Chondrocyte (in vitro differentiated cells): Measurements from ENCODE around the gene NMNAT2. TPM values are rescaled to one million over a fixed set of nuclear protein-coding genes. Genes with fewer than 3 reads are reported as not detected.

Experiments
- DNase-seq: peaks from one replicate; pipeline ENCODE4 v3.0.0; 2021; ENCODE audit warnings: mixed read lengths, low spot score
- H3K27ac Mint-ChIP-seq: one replicate; pipeline ENCODE4 v1.8.0; 2021; ENCODE audit warnings: mild to moderate bottlenecking, moderate library complexity, mixed read lengths; ENCODE audit not compliant: unreplicated experiment
- H3K27me3 Mint-ChIP-seq: 2 replicates; pipeline ENCODE4 v1.8.0; 2021; ENCODE audit warnings: low read depth, mixed read lengths
- H3K36me3 Mint-ChIP-seq: 2 replicates; pipeline ENCODE4 v1.8.0; 2021; ENCODE audit warnings: low read depth, mixed read lengths
- H3K4me1 Mint-ChIP-seq: 2 replicates; pipeline ENCODE4 v1.8.0; 2021; ENCODE audit warnings: low read depth, mild to moderate bottlenecking, mixed read lengths
- H3K4me3 Mint-ChIP-seq: one replicate; pipeline ENCODE4 v1.8.0; 2021; ENCODE audit warnings: mild to moderate bottlenecking, moderate library complexity, mixed read lengths; ENCODE audit not compliant: unreplicated experiment
- H3K9me3 Mint-ChIP-seq: 2 replicates; pipeline ENCODE4 v1.8.0; 2021; ENCODE audit warnings: low read depth, mixed read lengths
- CTCF ChIP-seq: fragments of 200-600 bp; sonication (generic); IDR thresholded peaks from 2 replicates; pipeline ENCODE4 v1.5.0; 2021; ENCODE audit warnings: antibody characterized with exemption, mild to moderate bottlenecking, moderate library complexity
- total RNA-seq: library from RNA; stranded (reverse); gene quantifications from 3 replicates; pipeline ENCODE4 v1.2.1, GENCODE V29; 2021

The NMNAT2 gene
- total RNA-seq, 1 donor from 2014 or later: 5.5 TPM

- Mint-ChIP-seq H3K4me3 (no peak overlapping the region), H3K9me3 (no peaks in the 10 kb centered on the region), H3K27me3 (peaks cover 22% of the 10 kb centered on the region), H3K27ac (no peak overlapping the region), H3K36me3 (peaks cover 7% of the 10 kb centered on the region), H3K4me1 (peaks cover 20% of the 10 kb centered on the region)
- no peak for TF ChIP-seq CTCF
- DNase-seq: no peak
Measured at GRCh38 chr1:183368213-183369108, 49.7 kb downstream of the NMNAT2 start.

- no peak for DNase-seq
- Mint-ChIP-seq H3K4me3 (no peak overlapping the region), H3K4me1 (peaks cover 20% of the 10 kb centered on the region), H3K27ac (no peak overlapping the region), H3K27me3 (peaks cover 15% of the 10 kb centered on the region), H3K9me3 (no peaks in the 10 kb centered on the region), H3K36me3 (peaks cover 5% of the 10 kb centered on the region)
- TF ChIP-seq CTCF: no peak
Measured at GRCh38 chr1:183366116-183366515, 52.1 kb downstream of the NMNAT2 start.

DNA sequence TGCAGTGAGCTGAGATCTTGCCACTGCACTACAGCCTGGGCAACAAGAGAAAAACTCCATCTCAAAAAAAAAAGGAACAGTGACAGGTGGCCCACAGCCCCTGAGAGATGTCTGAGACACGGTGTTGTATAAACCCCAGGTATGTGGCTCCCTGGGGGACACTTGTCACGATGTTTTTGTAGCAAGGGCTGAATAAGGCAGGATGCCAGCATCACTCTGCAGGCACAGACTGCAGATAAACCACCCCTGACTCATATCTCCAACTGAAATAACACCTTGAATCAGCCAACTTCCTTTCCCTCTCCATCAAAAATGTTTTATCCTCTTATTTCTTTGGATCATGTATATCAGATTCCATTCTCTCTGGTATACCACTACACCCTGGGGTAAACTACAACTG lies 52.5 kb downstream of the NMNAT2 start:
- peaks cover 20% of the 10 kb centered on the region for H3K4me1 Mint-ChIP-seq
- DNase-seq: no peak
- H3K27me3 Mint-ChIP-seq: peaks cover 14% of the 10 kb centered on the region
- no peaks in the 10 kb centered on the region for H3K9me3 Mint-ChIP-seq
- no peak overlapping the region for H3K4me3 Mint-ChIP-seq
- TF ChIP-seq CTCF: no peak
- no peak overlapping the region for H3K27ac Mint-ChIP-seq
- H3K36me3 Mint-ChIP-seq: peaks cover 5% of the 10 kb centered on the region

- no peak for TF ChIP-seq CTCF
- Mint-ChIP-seq H3K27me3 (peaks cover 16% of the 10 kb centered on the region), H3K4me1 (peaks cover 25% of the 10 kb centered on the region), H3K9me3 (no peaks in the 10 kb centered on the region), H3K36me3 (peaks cover 5% of the 10 kb centered on the region), H3K27ac (peak overlapping the region; percentile 58), H3K4me3 (no peak overlapping the region)
- no peak for DNase-seq
Measured at GRCh38 chr1:183365093-183365492, 53.1 kb downstream of the NMNAT2 start.

- Mint-ChIP-seq H3K9me3 (no peaks in the 10 kb centered on the region), H3K36me3 (peaks cover 3% of the 10 kb centered on the region), H3K27ac (no peak overlapping the region), H3K4me3 (no peak overlapping the region), H3K4me1 (peaks cover 25% of the 10 kb centered on the region), H3K27me3 (peaks cover 15% of the 10 kb centered on the region)
- DNase-seq: no peak
- TF ChIP-seq CTCF: no peak
Measured at GRCh38 chr1:183363972-183364371, 54.2 kb downstream of the NMNAT2 start.
